Uterus (tissue), 2 donors: ENCODE data around the gene GRXCR2.

Experiments
- POLR2A ChIP-seq, 2 donors: fragments of 450-650 bp; IDR thresholded peaks; one replicate each; pipeline ENCODE4 v1.6.1; 2016; ENCODE audit warnings: antibody characterized with exemption in 2 of 2, mild to moderate bottlenecking in 1 of 2, moderate library complexity in 1 of 2
- TF ChIP-seq, protein P1 (sequence below), 4 experiments: fragments of 200-600 bp in 2 of 4; fragments of 450-650 bp in 2 of 4; sonication (generic) in 2 of 4; IDR thresholded peaks; one replicate each; pipeline ENCODE4 v1.5.1; 2016 to 2019; ENCODE audit warnings: antibody characterized with exemption in 4 of 4, mild to moderate bottlenecking in 2 of 4, moderate library complexity in 1 of 4

DNA sequence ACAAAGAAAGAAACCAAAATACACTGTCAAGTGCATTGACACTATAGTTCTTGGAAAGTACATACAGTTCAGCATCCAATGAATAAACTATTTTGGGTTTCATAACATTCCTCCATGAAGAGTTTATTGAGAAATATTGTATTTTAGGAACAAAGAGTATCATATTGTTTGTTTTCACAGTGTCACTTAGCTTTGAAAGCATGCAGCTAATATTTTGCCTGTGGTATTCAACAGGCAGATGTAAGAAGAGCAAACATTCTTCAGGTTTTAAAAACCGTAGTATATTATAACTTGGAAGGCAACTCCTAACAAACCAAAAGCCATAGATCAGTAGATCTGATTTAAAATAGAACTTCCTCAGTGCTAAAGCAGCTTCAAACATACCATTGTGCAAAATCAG, 42.2 kb downstream of the GRXCR2 start:
- TF ChIP-seq, protein P1, sequence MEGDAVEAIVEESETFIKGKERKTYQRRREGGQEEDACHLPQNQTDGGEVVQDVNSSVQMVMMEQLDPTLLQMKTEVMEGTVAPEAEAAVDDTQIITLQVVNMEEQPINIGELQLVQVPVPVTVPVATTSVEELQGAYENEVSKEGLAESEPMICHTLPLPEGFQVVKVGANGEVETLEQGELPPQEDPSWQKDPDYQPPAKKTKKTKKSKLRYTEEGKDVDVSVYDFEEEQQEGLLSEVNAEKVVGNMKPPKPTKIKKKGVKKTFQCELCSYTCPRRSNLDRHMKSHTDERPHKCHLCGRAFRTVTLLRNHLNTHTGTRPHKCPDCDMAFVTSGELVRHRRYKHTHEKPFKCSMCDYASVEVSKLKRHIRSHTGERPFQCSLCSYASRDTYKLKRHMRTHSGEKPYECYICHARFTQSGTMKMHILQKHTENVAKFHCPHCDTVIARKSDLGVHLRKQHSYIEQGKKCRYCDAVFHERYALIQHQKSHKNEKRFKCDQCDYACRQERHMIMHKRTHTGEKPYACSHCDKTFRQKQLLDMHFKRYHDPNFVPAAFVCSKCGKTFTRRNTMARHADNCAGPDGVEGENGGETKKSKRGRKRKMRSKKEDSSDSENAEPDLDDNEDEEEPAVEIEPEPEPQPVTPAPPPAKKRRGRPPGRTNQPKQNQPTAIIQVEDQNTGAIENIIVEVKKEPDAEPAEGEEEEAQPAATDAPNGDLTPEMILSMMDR (IDR thresholded peaks at IDR 0.05), result no peak
- TF ChIP-seq POLR2A (IDR thresholded peaks at IDR 0.05), result no peak
